Ecto neural progenitor cell (in vitro differentiated cells): Measurements from ENCODE around the gene NR3C2.

Experiments
- DNase-seq: peaks from one replicate; pipeline ENCODE4 v3.0.0-alpha.2; 2018; ENCODE audit warnings: low spot score

NR3C2 gene

GRCh38 chr4:148441986-148442831 lies at the start of gene NR3C2:
NR3C2 (minus strand) TSS chr4:148442414.
- DNase-seq: peak; percentile 98

- no peak for DNase-seq
Observed at GRCh38 chr4:148487181-148487580, 45.0 kb upstream of the NR3C2 start.

- DNase-seq: no peak
Observed at GRCh38 chr4:148481636-148482035, 39.4 kb upstream of the NR3C2 start.

- no peak for DNase-seq
Observed at GRCh38 chr4:148477276-148477675, 35.1 kb upstream of the NR3C2 start.

GRCh38 chr4:148469938-148470337 lies 27.7 kb upstream of the NR3C2 start:
- no peak for DNase-seq

- DNase-seq: no peak
Observed at GRCh38 chr4:148454835-148455234, 12.6 kb upstream of the NR3C2 start.

GRCh38 chr4:148453833-148454232 lies 11.6 kb upstream of the NR3C2 start:
- no peak for DNase-seq

GRCh38 chr4:148452970-148453369 lies 10.8 kb upstream of the NR3C2 start:
- no peak for DNase-seq

- no peak for DNase-seq
Observed at GRCh38 chr4:148449921-148450320, 7.7 kb upstream of the NR3C2 start.

- DNase-seq: no peak
Observed at GRCh38 chr4:148448141-148448540, 5.9 kb upstream of the NR3C2 start.

GRCh38 chr4:148447681-148448080 lies 5.5 kb upstream of the NR3C2 start:
- no peak for DNase-seq

GRCh38 chr4:148445860-148446330 lies 3.7 kb upstream of the NR3C2 start:
- DNase-seq: no peak

- DNase-seq: peak; percentile 75
Observed at GRCh38 chr4:148445071-148445859, 3.1 kb upstream of the NR3C2 start.

GRCh38 chr4:148444296-148445070 lies 2.3 kb upstream of the NR3C2 start:
- peak; percentile 68 for DNase-seq

GRCh38 chr4:148443512-148444295 lies 1.5 kb upstream of the NR3C2 start:
- DNase-seq: peak; percentile 56

- DNase-seq: no peak
Observed at GRCh38 chr4:148442832-148443511, 758 bp upstream of the NR3C2 start.

- no peak for DNase-seq
Observed at GRCh38 chr4:148441624-148441985, 609 bp downstream of the NR3C2 start.

- DNase-seq: no peak
Observed at GRCh38 chr4:148438047-148438446, 4.2 kb downstream of the NR3C2 start.

GRCh38 chr4:148437439-148437838 lies 4.8 kb downstream of the NR3C2 start:
- no peak for DNase-seq

GRCh38 chr4:148436512-148436911 lies 5.7 kb downstream of the NR3C2 start:
- no peak for DNase-seq
